ENCODE data around the gene TMEM115. TPM values are rescaled to one million over a fixed set of nuclear protein-coding genes. Genes with fewer than 3 reads are reported as not detected.
A peak's percentile ranks its signal among the peaks of the same experiment; 100 is the strongest.

Gene TMEM115
- total and polyA plus RNA-seq, 2 of the 13 experiments (the other 11 are each of a cell fraction or from before 2014, with no cell fraction given), result 22.1 to 30.7 TPM

DNA sequence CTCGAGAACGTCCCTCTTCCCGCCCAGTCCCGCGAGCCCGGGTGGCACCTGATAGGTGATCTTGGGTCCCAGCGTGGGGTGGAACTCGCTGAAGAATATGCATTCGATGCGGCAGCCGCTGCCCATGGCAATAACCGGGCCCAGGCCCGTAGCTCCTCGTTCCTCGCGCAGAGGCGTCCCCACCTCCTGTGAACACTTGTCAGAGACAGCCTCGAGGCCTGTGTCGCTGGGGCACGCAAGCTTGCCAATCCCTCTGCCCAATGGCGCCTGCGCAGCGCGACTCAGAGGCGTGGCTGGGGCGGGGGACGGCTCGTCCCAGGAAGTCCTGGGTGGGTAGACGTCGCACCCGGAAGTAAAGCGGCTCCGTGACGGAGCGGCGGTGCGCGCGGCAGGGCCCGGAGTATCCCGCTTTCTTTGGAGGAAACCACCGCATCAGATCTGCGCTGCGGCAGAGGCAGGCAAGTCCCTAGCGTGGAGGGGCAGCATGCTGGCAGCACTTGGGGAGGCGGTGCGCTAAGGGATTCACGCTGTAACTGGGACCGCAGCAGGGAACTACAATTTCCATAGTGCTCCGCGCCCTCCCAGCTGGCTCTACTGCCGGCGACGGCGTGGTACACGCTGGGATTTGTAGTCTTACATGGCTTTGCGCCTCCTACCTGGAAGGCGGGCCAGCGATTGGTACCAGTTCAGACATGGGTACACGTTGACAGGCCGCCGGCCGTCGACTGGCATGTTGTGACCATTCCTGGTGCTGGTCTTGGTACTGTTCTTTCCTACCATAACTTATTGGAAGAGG is 8.6 kb downstream of the TMEM115 start, which contains the start of the genes CYB561D2 and NPRL2 (continued):
- no peak; the same call in 1 of the 2 replicates for TF ChIP-seq ZNF749 (CRISPR knock-in tag; IDR thresholded peaks at IDR 0.05; ENCODE audit: borderline replicate concordance)
- no peak for TF ChIP-seq PRPF4 (IDR thresholded peaks at IDR 0.05; ENCODE audit: low read depth, low read length, poor library complexity, severe bottlenecking)
- peak; percentile 98 for TF ChIP-seq ZNF552 (CRISPR knock-in tag; IDR thresholded peaks at IDR 0.05; ENCODE audit: borderline replicate concordance)
- TF ChIP-seq ZBTB44 (CRISPR knock-in tag; IDR thresholded peaks at IDR 0.05), result no peak
- peak; percentile 98 for TF ChIP-seq ZNF83 (CRISPR knock-in tag; IDR thresholded peaks at IDR 0.05; ENCODE audit: borderline replicate concordance)
- 0 out of 2 replicates have a peak, but pooled peaks have one; percentile 26 for TF ChIP-seq DDIT3 (CRISPR knock-in tag; IDR thresholded peaks at IDR 0.05)
- TF ChIP-seq ZFP90 (CRISPR knock-in tag; IDR thresholded peaks at IDR 0.05; ENCODE audit: borderline replicate concordance), result peak; percentile 41; the same call in 1 of the 2 replicates
- TF ChIP-seq ZNF839 (CRISPR knock-in tag; IDR thresholded peaks at IDR 0.05; ENCODE audit: borderline replicate concordance), result peak; percentile 97
- TF ChIP-seq, protein P1, sequence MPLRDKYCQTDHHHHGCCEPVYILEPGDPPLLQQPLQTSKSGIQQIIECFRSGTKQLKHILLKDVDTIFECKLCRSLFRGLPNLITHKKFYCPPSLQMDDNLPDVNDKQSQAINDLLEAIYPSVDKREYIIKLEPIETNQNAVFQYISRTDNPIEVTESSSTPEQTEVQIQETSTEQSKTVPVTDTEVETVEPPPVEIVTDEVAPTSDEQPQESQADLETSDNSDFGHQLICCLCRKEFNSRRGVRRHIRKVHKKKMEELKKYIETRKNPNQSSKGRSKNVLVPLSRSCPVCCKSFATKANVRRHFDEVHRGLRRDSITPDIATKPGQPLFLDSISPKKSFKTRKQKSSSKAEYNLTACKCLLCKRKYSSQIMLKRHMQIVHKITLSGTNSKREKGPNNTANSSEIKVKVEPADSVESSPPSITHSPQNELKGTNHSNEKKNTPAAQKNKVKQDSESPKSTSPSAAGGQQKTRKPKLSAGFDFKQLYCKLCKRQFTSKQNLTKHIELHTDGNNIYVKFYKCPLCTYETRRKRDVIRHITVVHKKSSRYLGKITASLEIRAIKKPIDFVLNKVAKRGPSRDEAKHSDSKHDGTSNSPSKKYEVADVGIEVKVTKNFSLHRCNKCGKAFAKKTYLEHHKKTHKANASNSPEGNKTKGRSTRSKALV (CRISPR knock-in tag; IDR thresholded peaks at IDR 0.05), result peak; percentile 46; the same call in 1 of the 2 replicates
- TF ChIP-seq ZNF414 (CRISPR knock-in tag; IDR thresholded peaks at IDR 0.05), result peak; percentile 94
- TF ChIP-seq, protein P2, sequence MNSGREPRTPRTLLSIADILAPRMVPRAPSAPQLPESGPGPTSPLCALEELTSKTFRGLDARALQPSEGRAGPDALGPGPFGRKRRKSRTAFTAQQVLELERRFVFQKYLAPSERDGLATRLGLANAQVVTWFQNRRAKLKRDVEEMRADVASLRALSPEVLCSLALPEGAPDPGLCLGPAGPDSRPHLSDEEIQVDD (CRISPR knock-in tag; IDR thresholded peaks at IDR 0.05; ENCODE audit: borderline replicate concordance), result peak; percentile 99
- TF ChIP-seq BHLHE40 (IDR thresholded peaks at IDR 0.05; ENCODE audit: low read length), result no peak
- TF ChIP-seq SOX13 (IDR thresholded peaks at IDR 0.05), result 0 out of 2 replicates have a peak, but pooled peaks have one; percentile 11
- peak in 1 of 2 experiments; percentile 9; a peak in 2 of 4 replicates for TF ChIP-seq SOX13 (CRISPR knock-in tag; conservative IDR thresholded peaks at IDR 0.05 in 1 of 2, IDR thresholded peaks at IDR 0.05 in 1 of 2)
- TF ChIP-seq RFX5 (IDR thresholded peaks at IDR 0.05; ENCODE audit: low read depth, low read length), result no peak
- peak; percentile 84 for TF ChIP-seq MED13 (CRISPR knock-in tag; IDR thresholded peaks at IDR 0.05)
- TF ChIP-seq, protein P3, sequence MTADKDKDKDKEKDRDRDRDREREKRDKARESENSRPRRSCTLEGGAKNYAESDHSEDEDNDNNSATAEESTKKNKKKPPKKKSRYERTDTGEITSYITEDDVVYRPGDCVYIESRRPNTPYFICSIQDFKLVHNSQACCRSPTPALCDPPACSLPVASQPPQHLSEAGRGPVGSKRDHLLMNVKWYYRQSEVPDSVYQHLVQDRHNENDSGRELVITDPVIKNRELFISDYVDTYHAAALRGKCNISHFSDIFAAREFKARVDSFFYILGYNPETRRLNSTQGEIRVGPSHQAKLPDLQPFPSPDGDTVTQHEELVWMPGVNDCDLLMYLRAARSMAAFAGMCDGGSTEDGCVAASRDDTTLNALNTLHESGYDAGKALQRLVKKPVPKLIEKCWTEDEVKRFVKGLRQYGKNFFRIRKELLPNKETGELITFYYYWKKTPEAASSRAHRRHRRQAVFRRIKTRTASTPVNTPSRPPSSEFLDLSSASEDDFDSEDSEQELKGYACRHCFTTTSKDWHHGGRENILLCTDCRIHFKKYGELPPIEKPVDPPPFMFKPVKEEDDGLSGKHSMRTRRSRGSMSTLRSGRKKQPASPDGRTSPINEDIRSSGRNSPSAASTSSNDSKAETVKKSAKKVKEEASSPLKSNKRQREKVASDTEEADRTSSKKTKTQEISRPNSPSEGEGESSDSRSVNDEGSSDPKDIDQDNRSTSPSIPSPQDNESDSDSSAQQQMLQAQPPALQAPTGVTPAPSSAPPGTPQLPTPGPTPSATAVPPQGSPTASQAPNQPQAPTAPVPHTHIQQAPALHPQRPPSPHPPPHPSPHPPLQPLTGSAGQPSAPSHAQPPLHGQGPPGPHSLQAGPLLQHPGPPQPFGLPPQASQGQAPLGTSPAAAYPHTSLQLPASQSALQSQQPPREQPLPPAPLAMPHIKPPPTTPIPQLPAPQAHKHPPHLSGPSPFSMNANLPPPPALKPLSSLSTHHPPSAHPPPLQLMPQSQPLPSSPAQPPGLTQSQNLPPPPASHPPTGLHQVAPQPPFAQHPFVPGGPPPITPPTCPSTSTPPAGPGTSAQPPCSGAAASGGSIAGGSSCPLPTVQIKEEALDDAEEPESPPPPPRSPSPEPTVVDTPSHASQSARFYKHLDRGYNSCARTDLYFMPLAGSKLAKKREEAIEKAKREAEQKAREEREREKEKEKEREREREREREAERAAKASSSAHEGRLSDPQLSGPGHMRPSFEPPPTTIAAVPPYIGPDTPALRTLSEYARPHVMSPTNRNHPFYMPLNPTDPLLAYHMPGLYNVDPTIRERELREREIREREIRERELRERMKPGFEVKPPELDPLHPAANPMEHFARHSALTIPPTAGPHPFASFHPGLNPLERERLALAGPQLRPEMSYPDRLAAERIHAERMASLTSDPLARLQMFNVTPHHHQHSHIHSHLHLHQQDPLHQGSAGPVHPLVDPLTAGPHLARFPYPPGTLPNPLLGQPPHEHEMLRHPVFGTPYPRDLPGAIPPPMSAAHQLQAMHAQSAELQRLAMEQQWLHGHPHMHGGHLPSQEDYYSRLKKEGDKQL (CRISPR knock-in tag; IDR thresholded peaks at IDR 0.05; ENCODE audit: low read depth), result peak; percentile 32; the same call in 1 of the 2 replicates

Data from HepG2 (cell line).